Muscle layer of duodenum (tissue), 2 donors: Measurements from ENCODE around the gene DYRK1B.

Source experiments
- H3K27ac ChIP-seq: one replicate; pipeline ENCODE4 v1.7.0; 2013; ENCODE audit warnings: mild to moderate bottlenecking, low read length
- H3K27me3 ChIP-seq: one replicate; pipeline ENCODE4 v1.7.0; 2013; ENCODE audit warnings: low read depth, mild to moderate bottlenecking, control low read depth, low read length
- H3K36me3 ChIP-seq, 2 donors: one replicate each; pipeline ENCODE4 v1.7.0; 2013; ENCODE audit warnings: low read length in 2 of 2, control low read depth in 1 of 2, mild to moderate bottlenecking in 1 of 2; ENCODE audit not compliant: insufficient read depth in 2 of 2, control insufficient read depth in 1 of 2
- H3K4me1 ChIP-seq, 2 donors: one replicate each; pipeline ENCODE4 v1.7.0; 2013; ENCODE audit warnings: low read length in 2 of 2, mild to moderate bottlenecking in 2 of 2, control low read depth in 1 of 2, moderate library complexity in 1 of 2; ENCODE audit not compliant: insufficient read depth in 2 of 2, control insufficient read depth in 1 of 2
- H3K4me3 ChIP-seq, 2 donors: one replicate each; pipeline ENCODE4 v1.7.0; 2013; ENCODE audit warnings: low read length in 2 of 2, low read depth in 1 of 2, mild to moderate bottlenecking in 1 of 2
- H3K9me3 ChIP-seq, 2 donors: one replicate each; pipeline ENCODE4 v1.7.0; 2013; ENCODE audit warnings: low read length in 2 of 2, control low read depth in 1 of 2, mild to moderate bottlenecking in 1 of 2; ENCODE audit not compliant: control insufficient read depth in 1 of 2
- donor health status: healthy.

DYRK1B gene

DNA sequence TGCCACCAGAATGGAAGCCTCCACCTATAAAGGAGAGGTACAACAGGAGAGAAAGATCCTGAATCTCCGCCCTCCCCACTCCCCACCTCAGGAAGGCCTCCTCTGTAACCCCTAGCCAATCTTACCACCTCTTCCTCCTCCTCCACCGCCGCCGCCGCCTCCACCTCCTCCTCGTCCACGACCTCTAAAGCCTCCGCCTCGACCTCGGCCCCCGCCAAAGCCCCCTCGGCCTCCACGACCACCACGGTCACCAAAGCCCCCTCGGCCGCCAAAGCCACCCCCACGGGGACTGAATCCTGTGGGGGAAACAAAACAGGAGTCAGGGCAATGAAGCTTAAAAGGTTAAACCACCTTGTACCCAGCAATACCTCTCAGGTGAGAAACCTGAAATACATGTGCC, 6.5 kb upstream of the DYRK1B start:
- peaks cover 7 to 22% of the 10 kb centered on the region in 2 donors for H3K4me1 ChIP-seq
- H3K27ac ChIP-seq = no peak overlapping the region
- peaks cover 17 to 45% of the 10 kb centered on the region in 2 donors for H3K36me3 ChIP-seq

DNA sequence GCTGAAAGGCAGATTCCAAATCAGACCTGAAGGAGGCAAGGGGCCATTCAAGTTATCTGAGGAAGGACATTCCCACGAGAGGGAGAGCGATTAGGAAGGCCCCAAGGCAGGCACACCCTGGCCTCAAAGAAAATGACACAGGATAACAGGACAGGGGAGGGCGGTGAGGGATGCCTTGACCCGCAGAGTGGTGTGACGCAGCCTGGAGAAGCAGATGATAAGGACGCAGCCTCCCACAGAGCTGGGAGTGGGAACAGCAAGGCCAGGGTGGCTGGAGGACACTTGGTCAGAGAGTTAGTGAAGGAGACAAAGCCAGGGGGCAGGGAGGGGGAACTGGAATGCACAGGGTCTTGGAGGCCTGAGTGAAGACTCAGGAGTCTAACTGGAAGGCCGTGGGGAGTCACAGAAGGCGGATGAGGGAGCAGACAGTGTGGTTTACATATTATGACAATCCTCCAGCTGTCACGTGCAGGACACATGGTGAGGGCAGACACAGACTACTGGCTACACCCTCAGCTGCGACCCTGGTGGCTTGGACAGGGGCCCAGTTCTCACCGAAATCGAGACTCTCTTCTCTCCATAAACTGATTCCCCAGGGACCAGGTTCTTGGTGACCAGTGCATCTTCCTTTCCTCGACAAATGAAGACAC, 5.8 kb upstream of the DYRK1B start:
- H3K9me3 ChIP-seq = no peaks in the 10 kb centered on the region
- no peak overlapping the region for H3K27ac ChIP-seq
- no peaks in the 10 kb centered on the region for H3K27me3 ChIP-seq
- no peak overlapping the region for H3K4me3 ChIP-seq
- peaks cover 17 to 45% of the 10 kb centered on the region in 2 donors for H3K36me3 ChIP-seq
- H3K4me1 ChIP-seq = peaks cover under 1 to 15% of the 10 kb centered on the region in 2 donors

More for the DNA sequence above, 6.5 kb upstream of the DYRK1B start:
- H3K4me3 ChIP-seq = no peak overlapping the region
- H3K27me3 ChIP-seq = no peaks in the 10 kb centered on the region
- no peaks in the 10 kb centered on the region for H3K9me3 ChIP-seq

- H3K27ac ChIP-seq = no peak overlapping the region
- H3K27me3 ChIP-seq = no peaks in the 10 kb centered on the region
- H3K36me3 ChIP-seq = peaks cover 17 to 48% of the 10 kb centered on the region in 2 donors
- peaks cover 0 to 11% of the 10 kb centered on the region in 2 donors for H3K4me1 ChIP-seq
- no peaks in the 10 kb centered on the region for H3K9me3 ChIP-seq
- H3K4me3 ChIP-seq = no peak overlapping the region
Observed at GRCh38 chr19:39838569-39838968, 4.6 kb upstream of the DYRK1B start.

- H3K36me3 ChIP-seq = peaks cover 17 to 48% of the 10 kb centered on the region in 2 donors
- peaks cover 0 to 15% of the 10 kb centered on the region in 2 donors for H3K4me1 ChIP-seq
- no peak overlapping the region for H3K4me3 ChIP-seq
- H3K9me3 ChIP-seq = no peaks in the 10 kb centered on the region
- no peaks in the 10 kb centered on the region for H3K27me3 ChIP-seq
- H3K27ac ChIP-seq = no peak overlapping the region
Observed at GRCh38 chr19:39837978-39838377, 4.0 kb upstream of the DYRK1B start.

DNA sequence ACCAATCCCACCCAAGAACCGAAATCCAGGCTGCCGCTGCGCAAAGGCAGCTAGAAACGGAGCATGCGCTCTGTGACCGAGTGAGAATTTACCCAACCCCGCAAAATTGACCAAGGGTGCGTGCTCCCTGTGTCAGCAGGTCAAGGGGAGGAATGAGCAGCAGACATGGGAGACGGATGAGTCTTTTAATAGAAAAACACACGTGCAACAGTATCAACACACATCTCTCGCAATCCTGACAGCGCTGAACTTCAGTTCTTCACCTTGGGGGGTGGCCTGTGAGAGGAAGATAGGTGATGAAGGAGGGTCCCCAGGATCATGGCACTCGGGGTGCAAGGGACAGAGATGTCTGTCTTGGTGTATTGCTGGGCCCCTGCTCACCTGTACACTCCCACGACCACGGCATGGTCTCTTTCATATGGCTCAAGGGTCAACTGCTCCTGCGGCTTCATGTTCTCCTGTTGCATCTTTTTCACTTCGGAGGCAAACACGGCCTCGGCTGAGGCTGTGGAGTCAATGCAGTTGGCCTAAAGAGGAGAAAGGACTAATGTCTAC, 402 bp upstream of the DYRK1B start:
- Histone ChIP-seq H3K4me1 (peaks cover 9 to 23% of the 10 kb centered on the region in 2 donors), H3K36me3 (peaks cover 36 to 58% of the 10 kb centered on the region in 2 donors), H3K27me3 (no peaks in the 10 kb centered on the region), H3K27ac (peak overlapping the region; percentile 49), H3K9me3 (no peaks in the 10 kb centered on the region), H3K4me3 (peak overlapping the region; percentile 65 to 100)

DNA sequence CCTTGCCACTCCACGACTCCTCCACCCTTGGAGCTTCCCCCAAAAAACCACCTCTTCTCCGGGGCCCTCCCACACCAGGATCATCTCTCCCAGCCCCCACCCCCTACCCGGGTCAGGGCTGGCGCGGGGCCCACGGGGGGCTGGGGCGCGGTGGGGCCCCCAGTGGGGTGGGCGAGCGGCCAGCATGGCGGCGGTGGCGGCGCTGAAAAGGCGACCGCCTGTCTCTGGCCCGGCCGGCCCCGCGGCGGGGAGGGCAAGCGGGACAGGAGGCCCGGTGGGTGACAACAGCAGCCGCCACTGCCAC, 850 bp downstream of the DYRK1B start:
- no peaks in the 10 kb centered on the region for H3K9me3 ChIP-seq
- peaks cover 39 to 58% of the 10 kb centered on the region in 2 donors for H3K36me3 ChIP-seq
- peak overlapping the region; percentile 56 for H3K27ac ChIP-seq
- no peaks in the 10 kb centered on the region for H3K27me3 ChIP-seq
- H3K4me3 ChIP-seq = peak overlapping the region; percentile 65 to 100
- peaks cover 9 to 23% of the 10 kb centered on the region in 2 donors for H3K4me1 ChIP-seq

- Histone ChIP-seq H3K27me3 (no peaks in the 10 kb centered on the region), H3K27ac (peak overlapping the region; percentile 56), H3K36me3 (peaks cover 39 to 58% of the 10 kb centered on the region in 2 donors), H3K4me1 (peaks cover 9 to 23% of the 10 kb centered on the region in 2 donors), H3K9me3 (no peaks in the 10 kb centered on the region), H3K4me3 (peak overlapping the region; percentile 65 to 100)
Observed at GRCh38 chr19:39832341-39833083, 1.4 kb downstream of the DYRK1B start.

DNA sequence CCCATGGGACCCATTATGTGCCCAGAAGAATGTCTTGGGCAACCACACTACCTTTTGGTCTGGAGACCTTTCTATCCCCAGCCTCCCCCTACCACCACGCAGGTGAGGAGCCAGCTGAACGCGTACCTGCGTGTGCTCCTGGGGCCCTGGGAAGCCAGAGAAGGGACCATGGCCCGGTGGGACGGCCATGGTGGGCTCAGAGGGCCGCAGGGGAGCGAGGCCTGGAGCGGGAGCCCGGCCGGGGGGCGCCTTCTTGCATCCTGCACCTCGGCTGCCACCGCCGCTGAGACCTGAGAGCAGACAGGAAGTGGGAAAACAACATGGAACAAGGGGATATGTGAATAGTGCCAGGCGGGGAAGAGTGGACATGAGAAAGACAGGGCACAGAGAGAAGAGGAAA, 2.3 kb downstream of the DYRK1B start:
- no peaks in the 10 kb centered on the region for H3K27me3 ChIP-seq
- peaks cover 9 to 23% of the 10 kb centered on the region in 2 donors for H3K4me1 ChIP-seq
- H3K9me3 ChIP-seq = no peaks in the 10 kb centered on the region
- no peak overlapping the region for H3K27ac ChIP-seq
- peaks cover 33 to 59% of the 10 kb centered on the region in 2 donors for H3K36me3 ChIP-seq
- no peak overlapping the region for H3K4me3 ChIP-seq

DNA sequence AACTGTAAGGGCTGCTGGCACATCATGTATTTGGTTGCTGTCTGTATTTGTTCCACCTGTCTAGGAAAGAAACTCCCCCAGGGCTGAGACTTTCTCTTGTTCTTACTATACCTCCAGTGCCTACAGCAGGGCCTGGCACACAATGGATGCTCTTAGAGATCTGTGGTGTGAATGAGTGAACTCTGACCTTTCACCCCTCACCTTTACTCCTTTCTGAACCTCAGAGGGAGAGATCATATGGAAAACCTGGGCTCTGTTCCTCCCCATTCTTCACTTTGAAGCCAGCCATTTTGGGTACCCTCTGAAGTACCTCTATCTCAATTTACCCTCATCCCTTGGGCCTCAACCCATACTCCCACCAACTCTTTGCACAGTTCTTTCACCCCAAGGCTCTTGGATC, 3.1 kb downstream of the DYRK1B start:
- Histone ChIP-seq H3K9me3 (no peaks in the 10 kb centered on the region), H3K4me1 (peaks cover 9 to 23% of the 10 kb centered on the region in 2 donors), H3K27ac (no peak overlapping the region), H3K4me3 (no peak overlapping the region), H3K36me3 (peaks cover 31 to 59% of the 10 kb centered on the region in 2 donors), H3K27me3 (no peaks in the 10 kb centered on the region)

DNA sequence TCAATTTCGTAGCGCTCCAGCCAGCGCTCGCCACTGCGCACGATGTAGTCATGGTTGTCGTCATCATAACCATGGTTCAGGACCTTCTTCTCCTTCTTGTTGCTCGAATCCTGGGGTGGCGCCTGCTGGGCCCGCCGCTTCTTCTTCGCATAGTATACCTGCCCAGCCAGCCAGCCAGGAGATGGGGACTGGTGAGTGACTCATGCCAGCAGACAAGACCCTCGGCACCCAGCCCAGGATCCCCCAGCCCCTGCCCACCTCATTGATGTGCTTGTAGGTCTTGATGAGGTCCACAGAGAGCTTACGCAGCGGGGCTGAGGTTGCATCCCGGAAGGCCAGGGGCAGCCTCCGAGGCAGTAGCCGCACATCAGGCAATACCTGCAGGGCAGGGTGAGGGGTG, 3.6 kb downstream of the DYRK1B start:
- Histone ChIP-seq H3K4me3 (no peak overlapping the region), H3K27me3 (no peaks in the 10 kb centered on the region), H3K4me1 (peaks cover 9 to 23% of the 10 kb centered on the region in 2 donors), H3K9me3 (no peaks in the 10 kb centered on the region), H3K27ac (no peak overlapping the region), H3K36me3 (peaks cover 31 to 57% of the 10 kb centered on the region in 2 donors)

GRCh38 chr19:39829702-39830275, 4.2 kb downstream of the DYRK1B start:
- H3K36me3 ChIP-seq = peaks cover 31 to 57% of the 10 kb centered on the region in 2 donors

More at GRCh38 chr19:39829702-39830275, 4.2 kb downstream of the DYRK1B start:
- Histone ChIP-seq H3K27ac (no peak overlapping the region), H3K4me3 (no peak overlapping the region), H3K27me3 (no peaks in the 10 kb centered on the region), H3K9me3 (no peaks in the 10 kb centered on the region), H3K4me1 (peaks cover 9 to 27% of the 10 kb centered on the region in 2 donors)
